ENCODE results near the gene IGF2BP3.
"Not testable (repeated sequence)": the region's sequence is repeated elsewhere in the genome, so short reads cannot be mapped to it uniquely, and the experiment has no call there.

IGF2BP3 gene

GRCh38 chr7:23338863-23339262, 131.4 kb downstream of the IGF2BP3 start:
- DNase-seq (ENCODE audit: low spot score): no peak

DNA sequence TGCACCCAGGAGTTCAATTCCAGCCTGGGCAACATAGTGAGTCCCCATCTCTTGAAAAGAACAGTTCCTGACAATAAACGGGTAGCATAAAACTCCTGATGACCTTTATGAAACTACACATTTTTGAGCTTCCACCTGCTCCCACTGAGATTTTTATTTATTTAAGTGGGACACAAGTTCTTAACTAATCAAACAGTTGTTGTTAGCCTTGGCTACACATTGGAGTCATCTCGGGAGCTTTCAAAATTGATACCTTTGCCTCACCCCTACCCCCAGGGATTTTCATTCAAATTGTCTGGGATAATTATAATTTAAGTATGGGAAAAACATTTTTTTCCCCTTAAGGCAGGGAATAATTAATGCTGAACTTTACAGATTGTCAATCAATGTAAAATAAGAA, 131.9 kb downstream of the IGF2BP3 start:
- no peak for DNase-seq (ENCODE audit: low spot score)

DNA sequence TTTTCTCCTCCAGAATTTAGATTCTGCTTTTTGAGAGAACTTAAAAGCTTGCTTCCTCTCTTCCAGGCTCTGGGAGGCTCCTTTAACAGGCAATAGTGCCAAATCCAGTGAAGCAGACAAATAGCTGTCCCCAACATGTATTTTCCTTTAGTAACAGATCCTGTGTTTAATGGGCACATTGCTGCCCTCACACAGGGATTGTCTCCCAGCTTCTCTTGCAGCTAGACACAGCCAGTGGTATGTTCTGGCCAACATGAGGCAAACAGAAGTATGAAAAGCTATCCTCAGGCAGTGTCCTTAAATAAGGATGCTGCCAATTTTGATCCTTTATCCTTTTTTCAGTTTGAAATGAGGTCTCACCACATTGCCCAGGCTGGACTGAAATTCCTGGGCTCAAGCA, 132.9 kb downstream of the IGF2BP3 start:
- DNase-seq (ENCODE audit: low spot score): no peak

DNA sequence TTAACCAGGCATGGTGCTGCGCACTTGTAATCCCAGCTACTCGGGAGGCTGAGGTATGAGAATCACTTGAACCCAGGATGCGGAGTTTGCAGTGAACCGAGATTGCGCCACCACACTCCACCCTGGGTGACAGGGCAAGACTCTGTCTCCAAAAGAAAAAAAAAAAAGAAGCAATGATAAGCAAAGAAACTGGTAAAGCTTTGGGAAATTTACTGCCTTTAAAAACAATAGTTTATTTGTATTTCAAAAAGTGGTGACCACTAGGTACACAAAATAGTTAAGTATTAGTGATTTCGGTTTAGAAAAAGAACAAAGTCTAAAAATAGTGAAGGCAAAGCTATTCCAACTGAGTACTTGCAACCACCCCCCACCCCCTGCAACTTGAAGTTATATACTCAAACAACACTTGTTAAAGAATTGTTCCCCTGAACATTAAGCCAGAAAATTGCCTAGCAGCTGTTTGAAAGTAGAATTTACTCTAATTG, 133.4 kb downstream of the IGF2BP3 start:
- DNase-seq (ENCODE audit: low spot score): no peak

GRCh38 chr7:23336086-23336485, 134.2 kb downstream of the IGF2BP3 start:
- DNase-seq (ENCODE audit: low spot score): no peak

GRCh38 chr7:23335621-23336020, 134.7 kb downstream of the IGF2BP3 start:
- DNase-seq (ENCODE audit: low spot score): no peak

- DNase-seq (ENCODE audit: low spot score): no peak
These were observed 135.2 kb downstream of the IGF2BP3 start for GRCh38 chr7:23335136-23335535.

- no peak for DNase-seq (ENCODE audit: low spot score)
These were observed 135.7 kb downstream of the IGF2BP3 start for GRCh38 chr7:23334482-23335056.

DNA sequence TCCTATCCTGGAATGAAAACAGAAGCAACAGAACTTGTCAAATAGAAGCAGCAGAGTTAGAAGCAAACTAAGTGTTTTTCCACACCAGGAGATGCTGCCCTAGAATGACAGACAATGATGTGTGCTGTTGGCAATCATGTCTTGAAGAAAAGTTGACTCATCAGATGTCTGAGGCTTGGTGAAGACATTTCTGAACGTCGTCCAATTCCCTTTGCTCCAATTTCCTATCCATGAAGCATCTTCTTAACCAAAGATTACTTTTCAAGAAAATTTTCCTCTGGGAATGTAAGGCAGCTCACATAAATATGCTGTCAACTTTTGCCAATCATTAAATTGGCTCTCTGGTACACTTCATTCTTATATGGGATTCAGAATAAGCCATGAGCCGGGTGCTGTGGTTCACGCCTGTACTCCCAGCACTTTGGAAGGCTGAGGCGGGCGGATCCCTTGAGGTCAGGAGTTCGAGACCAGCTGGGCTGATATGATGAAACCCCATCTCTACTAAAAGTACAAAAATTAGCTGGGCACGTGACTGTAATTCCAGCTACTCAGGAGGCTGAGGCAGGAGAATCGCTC, 136.5 kb downstream of the IGF2BP3 start:
- no peak for DNase-seq (ENCODE audit: low spot score)

DNA sequence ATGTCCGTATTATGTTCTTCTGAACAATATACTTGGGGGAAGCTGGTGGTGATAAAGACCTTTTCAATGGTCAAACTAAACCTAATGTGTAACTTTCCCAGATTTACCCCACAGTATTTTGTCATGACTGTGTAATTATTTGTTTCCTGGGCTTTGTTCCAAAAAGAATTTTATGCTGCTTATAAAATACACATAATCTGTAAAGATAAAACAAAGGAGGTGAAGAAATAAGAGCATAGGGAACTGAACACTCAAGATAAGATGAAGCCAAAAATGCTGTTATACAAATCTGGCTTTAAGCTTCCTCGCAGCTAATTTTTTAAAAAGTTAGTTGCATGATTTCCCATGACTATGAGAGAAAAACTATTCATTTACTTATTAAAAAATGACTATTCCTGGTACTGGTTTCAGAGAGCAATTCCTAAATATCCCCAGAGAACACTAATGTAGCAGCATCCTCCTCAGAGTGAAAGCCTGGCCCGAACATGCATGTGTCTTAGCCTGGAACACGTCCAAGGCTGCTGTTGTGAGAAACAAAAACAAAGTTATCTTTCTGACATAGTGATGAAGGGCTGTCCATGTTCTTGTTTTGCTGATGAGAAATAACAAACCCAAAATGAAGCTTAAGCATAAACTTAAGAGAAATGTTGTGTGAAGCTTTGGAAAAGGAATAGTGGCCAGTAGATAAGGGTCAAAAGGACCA, 137.2 kb downstream of the IGF2BP3 start:
- DNase-seq (ENCODE audit: low spot score): no peak

GRCh38 chr7:23332193-23332592, 138.1 kb downstream of the IGF2BP3 start:
- no peak for DNase-seq (ENCODE audit: low spot score)

DNA sequence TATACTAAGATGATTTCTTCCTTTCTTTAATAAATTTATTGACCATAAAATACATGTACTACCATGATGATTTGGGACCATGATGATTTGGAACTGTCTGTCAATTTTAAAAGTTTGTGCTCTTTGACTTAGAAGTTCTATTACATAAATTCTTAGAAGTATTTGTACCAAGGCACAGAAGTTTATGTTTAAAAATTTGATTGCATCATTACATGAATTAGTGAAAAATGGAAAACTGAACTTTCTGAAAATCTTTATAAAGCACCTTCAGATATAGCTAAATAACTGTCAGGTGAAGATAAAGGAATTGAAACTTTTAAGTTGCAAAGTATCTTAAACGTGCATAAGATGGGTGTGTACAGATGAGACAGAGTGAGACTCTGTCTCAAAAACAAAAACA, 139.2 kb downstream of the IGF2BP3 start:
- no peak for DNase-seq (ENCODE audit: low spot score)

DNA sequence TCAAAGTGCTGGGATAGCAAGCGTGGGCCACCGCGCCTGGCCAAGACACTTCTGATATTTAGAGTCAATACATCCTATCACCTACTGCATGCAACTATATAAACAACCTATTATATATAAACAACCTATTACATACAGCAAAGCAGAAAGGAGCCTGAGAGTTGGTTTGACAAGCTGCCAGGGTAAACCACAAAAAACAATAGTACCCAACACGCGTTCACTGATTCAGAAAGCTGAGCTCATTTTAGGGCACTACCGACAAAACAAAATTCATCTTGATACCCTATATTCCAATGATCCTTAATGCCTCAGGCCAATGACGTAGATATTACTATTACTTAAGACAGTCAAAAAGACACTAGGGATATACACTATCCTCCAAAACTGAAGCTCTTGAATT, 154.9 kb downstream of the IGF2BP3 start:
- DNase-seq (ENCODE audit: low spot score): no peak

GRCh38 chr7:23312141-23312540, 158.2 kb downstream of the IGF2BP3 start:
- not testable (repeated sequence) for DNase-seq (ENCODE audit: low spot score)

- no peak for DNase-seq (ENCODE audit: low spot score)
These were observed 161.5 kb downstream of the IGF2BP3 start for GRCh38 chr7:23308754-23309153.

- no peak for DNase-seq (ENCODE audit: low spot score)
These were observed 163.3 kb downstream of the IGF2BP3 start for GRCh38 chr7:23306936-23307521.

GRCh38 chr7:23299770-23300300, 170.5 kb downstream of the IGF2BP3 start:
- no peak for DNase-seq (ENCODE audit: low spot score)

DNA sequence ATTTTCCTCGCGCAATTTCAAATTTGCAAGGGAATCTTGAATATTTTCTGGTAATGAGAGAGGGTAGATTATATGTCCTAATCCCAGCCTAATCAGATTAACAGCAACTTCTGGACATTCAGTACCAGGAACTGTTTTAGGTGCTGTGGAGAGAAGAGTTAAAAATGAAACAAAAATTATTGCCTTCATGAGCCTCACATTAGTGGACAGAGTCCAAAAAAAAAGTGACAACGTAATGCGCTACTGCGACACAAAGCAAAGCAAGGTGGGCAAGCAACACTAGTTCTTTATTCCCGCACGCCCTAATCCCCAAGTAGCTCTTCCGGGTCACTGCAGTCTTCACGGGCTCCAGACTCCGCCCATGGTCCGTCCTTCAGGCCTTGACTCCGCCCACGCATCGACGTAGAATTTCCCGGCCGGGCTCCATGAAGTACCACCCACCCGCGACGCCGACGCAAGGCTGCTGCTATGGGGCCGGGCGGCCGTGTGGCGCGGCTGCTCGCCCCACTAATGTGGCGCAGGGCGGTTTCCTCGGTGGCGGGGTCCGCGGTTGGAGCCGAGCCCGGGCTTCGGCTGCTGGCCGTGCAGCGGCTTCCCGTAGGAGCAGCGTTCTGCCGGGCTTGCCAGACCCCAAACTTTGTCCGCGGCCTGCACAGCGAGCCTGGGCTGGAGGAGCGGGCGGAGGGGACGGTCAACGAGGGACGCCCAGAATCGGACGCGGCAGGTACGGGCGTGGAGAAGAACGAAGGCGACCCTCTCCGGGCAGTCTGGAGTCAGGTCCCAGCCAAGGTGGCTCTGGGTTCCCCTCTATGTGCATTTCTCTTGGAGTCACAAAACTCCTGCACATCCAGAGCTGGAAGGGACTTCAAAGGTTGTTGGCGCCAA, 171.2 kb downstream of the IGF2BP3 start, which contains the start of gene MALSU1:
MALSU1 (plus strand) TSS at position 455 of the 885 bp plus-strand sequence; CDS start at position 469, 14 bp downstream.
- DNase-seq (ENCODE audit: low spot score): peak; percentile 99

DNA sequence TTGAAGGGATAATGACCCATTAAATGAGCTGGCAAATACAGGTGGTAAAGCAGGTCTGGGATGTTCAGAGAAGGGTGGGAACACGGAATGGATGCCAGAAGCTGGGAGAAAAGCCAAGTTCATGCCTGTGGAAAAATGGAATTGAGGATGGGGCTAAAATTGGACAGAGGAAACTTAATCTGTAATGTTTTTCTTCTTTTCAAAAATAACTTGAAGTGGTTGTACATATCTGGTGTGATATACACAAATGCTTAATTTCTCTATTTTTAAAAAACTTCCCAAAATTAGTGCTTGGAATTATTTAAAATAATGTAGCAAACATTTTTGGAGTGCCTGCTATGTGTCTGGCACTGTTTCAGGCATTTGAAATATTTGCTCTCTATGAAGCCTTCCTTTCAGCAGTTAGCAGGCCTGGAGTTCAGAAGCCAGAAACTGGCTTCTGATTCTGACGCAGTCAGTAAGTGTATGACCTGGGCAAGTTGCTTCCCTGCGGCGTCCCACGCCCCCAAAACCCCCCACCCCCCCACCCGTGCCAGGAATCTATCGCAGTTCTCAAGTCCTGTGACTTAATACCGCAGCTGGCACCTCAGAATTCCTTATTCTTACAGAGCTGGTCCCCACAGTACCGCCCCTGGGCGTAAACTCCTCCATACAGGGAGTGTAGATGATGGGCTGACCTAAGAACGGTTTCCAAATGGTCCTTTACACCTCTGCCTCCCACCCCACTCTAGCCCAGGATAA, 172.0 kb downstream of the IGF2BP3 start:
- DNase-seq (ENCODE audit: low spot score): no peak

- DNase-seq (ENCODE audit: low spot score): no peak
These were observed 174.9 kb downstream of the IGF2BP3 start for GRCh38 chr7:23295401-23295697.

All from SW480 (cell line).